T-helper 1 cell (primary cell): ENCODE measurements around the gene RFLNA.

ENCODE experiments used
- DNase-seq, 5 donors: peaks; one replicate each; pipeline ENCODE4 v3.0.0-alpha.2; 2012 to 2020

RFLNA gene

GRCh38 chr12:124361074-124361970, 66.4 kb downstream of the RFLNA start:
- DNase-seq: no peak

- no peak for DNase-seq
Measured at GRCh38 chr12:124361996-124362395, 67.1 kb downstream of the RFLNA start.

- DNase-seq: no peak
Measured at GRCh38 chr12:124363353-124363965, 68.6 kb downstream of the RFLNA start.

- no peak for DNase-seq
Measured at GRCh38 chr12:124364543-124364942, 69.7 kb downstream of the RFLNA start.
